GM12878 (cell line): ENCODE results near the gene IL23R. TPM values are rescaled to one million over a fixed set of nuclear protein-coding genes. Genes with fewer than 3 reads are reported as not detected.
A peak's percentile ranks its signal among the peaks of the same experiment; 100 is the strongest.

Experiments
- ATAC-seq: fragments of 200-7000 bp; cut with Tn5 transposase; 3 replicates; pipeline ENCODE4 v1.9.1; 2020; ENCODE audit warnings: mild to moderate bottlenecking, moderate library complexity
- BruUV-seq: library from RNA; stranded (reverse); fragments of 400-500 nt; replicated peaks from 2 replicates; lab custom pipeline; 2021; lab: Mats Ljungman, UMichigan
- CTCF ChIA-PET: fragments of 300-600 bp; sonication (Branson Sonifier 250); formaldehyde crosslinking; extraction: SDS; loops from one replicate; lab custom pipeline; 2021; ENCODE audit warnings: inconsistent platforms; lab: Yijun Ruan, JAX
- POLR2A ChIA-PET: fragments of 350-600 bp; formaldehyde crosslinking; extraction: SDS; loops from one replicate; lab custom pipeline; 2021; ENCODE audit warnings: inconsistent platforms; lab: Charles Lee
- RAD21 ChIA-PET: fragments of 300-600 bp; sonication (Branson Sonifier 250); formaldehyde crosslinking; loops from one replicate; lab custom pipeline; 2023; ENCODE audit warnings: antibody characterized with exemption; ENCODE audit not compliant: unreplicated experiment; lab: Charles Lee
- SMC1A ChIA-PET: fragments of 300-600 bp; sonication (Branson Sonifier 250); formaldehyde crosslinking; loops from one replicate; lab custom pipeline; 2023; ENCODE audit not compliant: unreplicated experiment, uncharacterized antibody; lab: Charles Lee
- DNase-seq: peaks from one replicate; pipeline ENCODE4 v3.0.0-alpha.2; 2011; ENCODE audit warnings: low read depth, low spot score
- FAIRE-seq: peaks from 3 replicates; lab custom pipeline; 2011; peaks lifted over from hg19 to GRCh38; lab: Jason Lieb, UNC
- H2AFZ ChIP-seq: 2 replicates; pipeline ENCODE4 v1.6.0; 2011; ENCODE audit warnings: low read depth, low read length, control low read depth; ENCODE audit not compliant: control insufficient read depth
- H3K27ac ChIP-seq: 2 replicates; pipeline ENCODE4 v1.5.1; 2011; ENCODE audit warnings: control low read depth; ENCODE audit not compliant: control insufficient read depth, insufficient read depth
- H3K27me3 ChIP-seq, 2 experiments: replicated peaks in 1 of 2; 2 replicates each; pipeline versions ENCODE4 v1.6.0 to v1.6.1; 2011; ENCODE audit warnings: low read length in 1 of 2; ENCODE audit not compliant: control insufficient read depth in 2 of 2, insufficient read depth in 2 of 2
- H3K36me3 ChIP-seq, 2 experiments: 2 replicates each; pipeline ENCODE4 v1.5.1; 2011; ENCODE audit warnings: low read length in 1 of 2; ENCODE audit not compliant: control insufficient read depth in 2 of 2, insufficient read depth in 2 of 2
- H3K4me1 ChIP-seq: 2 replicates; pipeline ENCODE4 v1.6.1; 2011; ENCODE audit warnings: mild to moderate bottlenecking, low read length, moderate library complexity, mixed read lengths; ENCODE audit not compliant: control insufficient read depth, insufficient read depth
- H3K4me2 ChIP-seq: 2 replicates; pipeline ENCODE4 v1.6.0; 2011; ENCODE audit warnings: control low read depth; ENCODE audit not compliant: control insufficient read depth, insufficient read depth
- H3K4me3 ChIP-seq: fragments of 200-600 bp; sonication (generic); 2 replicates; pipeline ENCODE4 v1.5.1; 2016
- H3K79me2 ChIP-seq: 2 replicates; pipeline ENCODE4 v1.6.0; 2011; ENCODE audit warnings: low read length; ENCODE audit not compliant: control insufficient read depth, insufficient read depth
- H3K9ac ChIP-seq: 2 replicates; pipeline ENCODE4 v1.8.0; 2011; ENCODE audit warnings: low read length, control low read depth, mixed read lengths; ENCODE audit not compliant: control insufficient read depth, insufficient read depth
- H3K9me3 ChIP-seq: replicated peaks from 3 replicates; pipeline ENCODE4 v1.5.1; 2011; ENCODE audit warnings: mild to moderate bottlenecking, low read length; ENCODE audit not compliant: control insufficient read depth, insufficient read depth
- H4K20me1 ChIP-seq: 2 replicates; pipeline ENCODE4 v1.6.0; 2011; ENCODE audit not compliant: control insufficient read depth, insufficient read depth
- BHLHE40 ChIP-seq, 2 experiments: fragments of 450-650 bp in 1 of 2; IDR thresholded peaks; 2 replicates each; pipeline ENCODE4 v1.6.1; 2011 to 2017; ENCODE audit warnings: low read depth in 2 of 2, borderline replicate concordance in 1 of 2, improper control_type of control experiment in 1 of 2, low read length in 1 of 2, mild to moderate bottlenecking in 1 of 2
- CEBPB ChIP-seq, 2 experiments: fragments of 150-350 bp in 1 of 2; IDR thresholded peaks; 2 replicates each; pipeline ENCODE4 v1.6.1; 2012 to 2014; ENCODE audit warnings: low read depth in 2 of 2, low read length in 2 of 2, borderline replicate concordance in 1 of 2, inconsistent platforms in 1 of 2
- CHD4 ChIP-seq: fragments of 200-600 bp; sonication (generic); IDR thresholded peaks from 2 replicates; pipeline ENCODE4 v1.6.1; 2016; ENCODE audit warnings: mild to moderate bottlenecking
- EP300 ChIP-seq, 2 experiments: fragments of 150-350 bp in 1 of 2; IDR thresholded peaks; 2 replicates each; pipeline ENCODE4 v1.6.1; 2011 to 2012; ENCODE audit warnings: low read depth in 2 of 2, low read length in 2 of 2, borderline replicate concordance in 1 of 2, improper control_type of control experiment in 1 of 2, inconsistent platforms in 1 of 2; ENCODE audit not compliant: control insufficient read depth in 1 of 2
- KLF5 ChIP-seq: fragments of 450-650 bp; IDR thresholded peaks from 2 replicates; pipeline ENCODE4 v1.6.1; 2014; ENCODE audit warnings: mild to moderate bottlenecking; ENCODE audit not compliant: partially characterized antibody
- NBN ChIP-seq: fragments of 450-650 bp; IDR thresholded peaks from 2 replicates; pipeline ENCODE4 v1.6.1; 2016
- RAD21 ChIP-seq: IDR thresholded peaks from 2 replicates; pipeline ENCODE4 v1.6.1; 2011; ENCODE audit warnings: mild to moderate bottlenecking, low read depth, low read length, moderate library complexity; ENCODE audit not compliant: insufficient read depth
- RFX5 ChIP-seq: IDR thresholded peaks from 2 replicates; pipeline ENCODE4 v1.6.1; 2011; ENCODE audit warnings: low read depth, low read length, improper control_type of control experiment
- SMAD5 ChIP-seq: IDR thresholded peaks from 2 replicates; pipeline ENCODE4 v1.6.1; 2016; ENCODE audit warnings: antibody characterized with exemption, low read depth
- SMARCA5 ChIP-seq: fragments of 450-650 bp; IDR thresholded peaks from 2 replicates; pipeline ENCODE4 v1.6.1; 2017; ENCODE audit warnings: mild to moderate bottlenecking
- WGBS: methylation state at CpG from one replicate; pipeline ENCODE4 v1.1.6; 2016; ENCODE audit warnings: low lambda C conversion rate; ENCODE audit not compliant: insufficient replicate concordance, insufficient coverage; ENCODE audit errors: missing lambda C conversion rate; 5-methylcytosine and 5-hydroxymethylcytosine counted together
- in situ Hi-C: fragments of 300-500 bp; cut with MboI; formaldehyde crosslinking; loops from 9 replicates; pipeline ENCODE4 v1.14.3; 2018; ENCODE audit warnings: mixed read lengths
- intact Hi-C: fragments of 100-400 bp; cut with micrococcal nuclease; formaldehyde crosslinking; loops from one replicate; pipeline ENCODE4 v1.14.2; 2022; ENCODE audit not compliant: unreplicated experiment
- polyA plus RNA-seq, 11 experiments: library from polyadenylated mRNA; depleted of rRNA in 4 of 11; unstranded in 6 of 11; stranded (reverse) in 5 of 11; fragments of >200 nt; fragmentation: Nextera tagmentation in 4 of 11; fragmentation: Illumina TruSeq in 1 of 11; extraction: Ambion mirVana in 4 of 11; extraction: Trizol in 1 of 11; gene quantifications; 1 replicate in 1 of 11; 2 replicates in 10 of 11; pipeline versions ENCODE4 v1.2.1 to v1.2.3, GENCODE V29; 2011 to 2016; ENCODE audit warnings: inconsistent platforms in 2 of 11, missing spikeins in 2 of 11, low read depth in 1 of 11
- total RNA-seq, 4 experiments: library from RNA; depleted of rRNA in 3 of 4; stranded (reverse); fragments of >200 nt in 3 of 4; fragmentation: Illumina TruSeq in 1 of 4; extraction: Trizol in 1 of 4; gene quantifications; 2 replicates each; pipeline versions ENCODE4 v1.2.1 to v1.2.3, GENCODE V29; 2013 to 2021
- TF ChIP-seq, protein P1 (sequence below), 3 experiments: IDR thresholded peaks in 2 of 3; conservative IDR thresholded peaks in 1 of 3; 2 replicates each; pipeline ENCODE4 v1.5.1; 2011; ENCODE audit warnings: low read depth in 3 of 3, low read length in 3 of 3, mild to moderate bottlenecking in 3 of 3, control low read depth in 2 of 3, moderate library complexity in 2 of 3, inconsistent platforms in 1 of 3, mixed read lengths in 1 of 3; ENCODE audit not compliant: control insufficient read depth in 2 of 3, insufficient read depth in 1 of 3; ENCODE audit errors: extremely low read depth in 1 of 3

IL23R gene
- total and polyA plus RNA-seq, 10 of the 15 experiments (the other 5 are each of a cell fraction or from before 2014, with no cell fraction given), result 0.16 to 6.4 (median 0.59) TPM

DNA sequence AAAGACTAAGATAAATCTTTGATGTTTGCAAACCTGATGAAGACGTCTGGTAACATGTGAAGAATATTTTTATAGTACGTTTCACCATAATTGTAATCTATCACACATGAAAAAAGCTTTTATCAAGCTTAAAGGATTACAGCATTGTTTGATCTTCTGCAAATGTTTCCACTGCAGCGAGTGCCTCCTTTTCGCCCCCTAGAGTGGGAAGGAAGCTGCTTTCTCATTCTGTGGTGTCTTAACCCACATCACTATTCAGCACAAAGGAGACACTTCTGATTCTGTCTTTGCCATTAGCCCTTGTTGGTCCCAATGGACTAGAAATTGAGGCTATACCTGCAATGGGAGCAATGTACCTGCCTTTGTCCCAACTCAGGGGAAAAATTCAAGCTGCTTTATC is 95.4 kb downstream of the IL23R start:
- peak; percentile 45; the same call in 1 of the 3 replicates for ATAC-seq
- H4K20me1 ChIP-seq, result no peaks in the 10 kb centered on the region
- no peaks in the 10 kb centered on the region for H3K27me3 ChIP-seq
- no TSS peak for BruUV-seq
- intact Hi-C loops, result no loop called here
- in situ Hi-C loops, result no loop called here
- H3K27ac ChIP-seq, result no peak overlapping the region
- 0% methylated on average over 4 of the region's 4 CpGs for WGBS
- no peak for TF ChIP-seq EP300 (IDR thresholded peaks at IDR 0.05; ENCODE audit: borderline replicate concordance in 1 of 2, control insufficient read depth in 1 of 2, low read depth in 2 of 2, low read length in 2 of 2)
- TF ChIP-seq, protein P1, sequence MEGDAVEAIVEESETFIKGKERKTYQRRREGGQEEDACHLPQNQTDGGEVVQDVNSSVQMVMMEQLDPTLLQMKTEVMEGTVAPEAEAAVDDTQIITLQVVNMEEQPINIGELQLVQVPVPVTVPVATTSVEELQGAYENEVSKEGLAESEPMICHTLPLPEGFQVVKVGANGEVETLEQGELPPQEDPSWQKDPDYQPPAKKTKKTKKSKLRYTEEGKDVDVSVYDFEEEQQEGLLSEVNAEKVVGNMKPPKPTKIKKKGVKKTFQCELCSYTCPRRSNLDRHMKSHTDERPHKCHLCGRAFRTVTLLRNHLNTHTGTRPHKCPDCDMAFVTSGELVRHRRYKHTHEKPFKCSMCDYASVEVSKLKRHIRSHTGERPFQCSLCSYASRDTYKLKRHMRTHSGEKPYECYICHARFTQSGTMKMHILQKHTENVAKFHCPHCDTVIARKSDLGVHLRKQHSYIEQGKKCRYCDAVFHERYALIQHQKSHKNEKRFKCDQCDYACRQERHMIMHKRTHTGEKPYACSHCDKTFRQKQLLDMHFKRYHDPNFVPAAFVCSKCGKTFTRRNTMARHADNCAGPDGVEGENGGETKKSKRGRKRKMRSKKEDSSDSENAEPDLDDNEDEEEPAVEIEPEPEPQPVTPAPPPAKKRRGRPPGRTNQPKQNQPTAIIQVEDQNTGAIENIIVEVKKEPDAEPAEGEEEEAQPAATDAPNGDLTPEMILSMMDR (IDR thresholded peaks at IDR 0.05 in 2 of 3, conservative IDR thresholded peaks at IDR 0.05 in 1 of 3; ENCODE audit: control insufficient read depth in 2 of 3, extremely low read depth in 1 of 3, insufficient read depth in 1 of 3, low read depth in 3 of 3, low read length in 3 of 3), result peak in 2 of 3 experiments; percentile 17 to 30; a peak in 2 of 6 replicates
- TF ChIP-seq CEBPB (IDR thresholded peaks at IDR 0.05; ENCODE audit: borderline replicate concordance in 1 of 2, low read depth in 2 of 2, low read length in 2 of 2), result no peak
- TF ChIP-seq CHD4, result no peak
- TF ChIP-seq NBN, result no peak
- TF ChIP-seq KLF5, result no peak
- no peak for TF ChIP-seq SMARCA5
- 0 out of 2 replicates have a peak, but pooled peaks have one; percentile 8 for TF ChIP-seq RAD21
- TF ChIP-seq BHLHE40 (IDR thresholded peaks at IDR 0.05; ENCODE audit: borderline replicate concordance in 1 of 2, low read depth in 2 of 2, low read length in 1 of 2), result no peak
- TF ChIP-seq RFX5, result no peak
- TF ChIP-seq SMAD5, result no peak
- TF ChIP-seq, all 136 proteins: peak for 2
- ChIA-PET SMC1A (interaction anchor here (0.6 to 1.0 kb wide), 2 partner anchors 33 to 239 kb away, joined by 3 read pairs; no protein-coding TSS in a partner anchor), CTCF (interaction anchor here (0.6 to 1.5 kb wide), 4 partner anchors 21 to 50 kb away, joined by 3 to 4 read pairs (median 4); no protein-coding TSS in a partner anchor), POLR2A (no interaction called here), RAD21 (interaction anchor here (2.0 kb wide), 1 partner anchor 46 kb away, joined by 5 read pairs; no protein-coding TSS in a partner anchor)
- DNase-seq (no peak), FAIRE-seq (no peak)
- Histone ChIP-seq H3K4me2 (no peak overlapping the region), H3K9me3 (no peaks in the 10 kb centered on the region), H3K36me3 (no peaks in the 10 kb centered on the region), H3K9ac (no peak overlapping the region), H3K4me1 (no peaks in the 10 kb centered on the region), H3K79me2 (no peaks in the 10 kb centered on the region), H3K4me3 (no peak overlapping the region), H2AFZ (no peak overlapping the region; the same call in 1 of the 2 replicates)
